PFSK-1 (cell line): ENCODE data around the gene CORO2B.

Experiments
- FOXP2 ChIP-seq: optimal IDR thresholded peaks from 2 replicates; pipeline ENCODE3; 2011; ENCODE audit warnings: borderline replicate concordance, control low read depth, inconsistent platforms; ENCODE audit not compliant: insufficient read depth; ENCODE audit errors: extremely low read length, extremely low read depth
- POLR2AphosphoS5 ChIP-seq: IDR thresholded peaks from 2 replicates; pipeline ENCODE4 v1.6.1; 2012; ENCODE audit warnings: low read depth, mild to moderate bottlenecking, control low read depth, low read length, moderate library complexity
- REST ChIP-seq, 2 experiments: IDR thresholded peaks; 2 replicates each; pipeline versions ENCODE4 v1.6.1 to v1.8.0; 2011 to 2012; ENCODE audit warnings: low read depth in 2 of 2, low read length in 2 of 2, control low read depth in 1 of 2, inconsistent platforms in 1 of 2, mild to moderate bottlenecking in 1 of 2, moderate library complexity in 1 of 2; ENCODE audit not compliant: insufficient read depth in 1 of 2
- SIN3A ChIP-seq: IDR thresholded peaks from 2 replicates; pipeline ENCODE4 v1.6.1; 2012; ENCODE audit warnings: mild to moderate bottlenecking, low read length, moderate library complexity, borderline replicate concordance; ENCODE audit not compliant: insufficient read depth
- TAF1 ChIP-seq: IDR thresholded peaks from 2 replicates; pipeline ENCODE4 v1.6.1; 2012; ENCODE audit warnings: low read length, control low read depth, borderline replicate concordance; ENCODE audit not compliant: insufficient read depth

CORO2B gene

GRCh38 chr15:68646156-68646555, 67.4 kb downstream of the CORO2B start:
- no peak for TF ChIP-seq POLR2AphosphoS5
- TF ChIP-seq SIN3A, result no peak
- no peak for TF ChIP-seq TAF1
- no peak for TF ChIP-seq FOXP2

- TF ChIP-seq TAF1 (no peak), REST (IDR thresholded peaks at IDR 0.05; ENCODE audit: insufficient read depth in 1 of 2, low read depth in 2 of 2, low read length in 2 of 2) (no peak), FOXP2 (no peak), SIN3A (no peak), POLR2AphosphoS5 (no peak)
These were observed 67.9 kb downstream of the CORO2B start for GRCh38 chr15:68646696-68647095.

- TF ChIP-seq FOXP2 (peak; percentile 88), REST (IDR thresholded peaks at IDR 0.05; ENCODE audit: insufficient read depth in 1 of 2, low read depth in 2 of 2, low read length in 2 of 2) (no peak)
These were observed 72.3 kb downstream of the CORO2B start for GRCh38 chr15:68650901-68651709.

- no peak for TF ChIP-seq SIN3A
These were observed 73.2 kb downstream of the CORO2B start for GRCh38 chr15:68651916-68652525.

GRCh38 chr15:68653031-68653635, 74.3 kb downstream of the CORO2B start:
- TF ChIP-seq FOXP2 (no peak), TAF1 (no peak), SIN3A (no peak), REST (IDR thresholded peaks at IDR 0.05; ENCODE audit: insufficient read depth in 1 of 2, low read depth in 2 of 2, low read length in 2 of 2) (no peak), POLR2AphosphoS5 (no peak)

- TF ChIP-seq TAF1 (no peak), POLR2AphosphoS5 (no peak), SIN3A (no peak), FOXP2 (no peak)
These were observed 75.0 kb downstream of the CORO2B start for GRCh38 chr15:68653801-68654200.
